Measurements from ENCODE around the gene RRP7A.

The RRP7A gene

DNA sequence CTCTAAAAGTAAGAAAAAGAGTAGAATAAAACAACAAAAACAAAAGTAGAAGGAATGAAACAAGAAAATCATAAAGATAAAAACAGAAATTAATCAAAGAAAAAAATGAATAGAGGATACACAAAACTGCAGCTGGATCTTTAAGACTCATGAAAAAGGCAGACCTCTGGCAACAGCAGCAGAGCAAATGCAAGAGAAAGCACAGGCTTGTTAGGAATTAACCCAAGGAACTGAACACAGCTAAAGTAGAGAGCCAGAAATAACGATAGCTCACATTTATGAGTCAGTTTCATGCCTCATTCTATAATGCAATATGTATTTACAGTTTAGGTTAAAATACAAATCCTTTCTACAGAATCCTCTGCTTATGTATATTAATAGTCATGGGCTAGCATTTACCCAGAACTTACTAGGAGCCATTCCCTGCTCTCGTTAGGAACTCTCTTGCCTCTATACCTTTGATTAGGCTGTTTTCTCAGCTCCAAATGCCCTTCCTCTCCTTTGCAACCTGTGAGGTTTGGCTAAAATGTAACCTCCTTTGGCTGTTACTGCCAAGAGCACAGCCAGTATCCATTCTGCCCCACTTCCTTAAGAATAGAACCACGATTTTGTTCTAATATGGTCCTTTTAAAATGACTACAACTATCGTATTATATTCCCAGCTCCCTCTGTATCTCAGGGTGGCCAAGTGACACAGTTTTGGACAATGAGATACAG is 49.1 kb downstream of the RRP7A start:
- Histone ChIP-seq H2AK5ac (ENCODE audit: low read length, severe bottlenecking) (no peak overlapping the region), H2AFZ (ENCODE audit: low read depth, low read length) (no peak overlapping the region), H2BK5ac (ENCODE audit: low read depth, low read length, poor library complexity, severe bottlenecking) (no peak overlapping the region), H3K4ac (ENCODE audit: low read depth in 1 of 2, low read length in 2 of 2) (no peak overlapping the region), H2BK120ac (ENCODE audit: low read depth, low read length) (no peak overlapping the region), H3K23ac (ENCODE audit: low read length in 2 of 2) (no peak overlapping the region), H3K36me3 (ENCODE audit: control insufficient read depth in 1 of 2, insufficient read depth in 2 of 2, low read depth in 1 of 2, low read length in 2 of 2) (no peaks in the 10 kb centered on the region), H3K4me2 (ENCODE audit: low read length, poor library complexity, severe bottlenecking) (no peak overlapping the region), H4K91ac (ENCODE audit: low read length) (no peak overlapping the region), H3K79me1 (replicated peaks; ENCODE audit: low read length, poor library complexity, severe bottlenecking) (no peaks in the 10 kb centered on the region), H3K4me3 (ENCODE audit: insufficient read depth in 1 of 2, low read depth in 1 of 2, low read length in 2 of 2) (peak overlapping the region in 1 of 2 experiments; percentile 41), H3K9ac (ENCODE audit: low read length) (peak overlapping the region; percentile 31), H3K27ac (ENCODE audit: low read length, poor library complexity, severe bottlenecking) (no peak overlapping the region), H3K18ac (ENCODE audit: low read depth in 1 of 2, low read length in 2 of 2) (no peak overlapping the region), H3K4me1 (ENCODE audit: control insufficient read depth, insufficient read depth, low read depth, low read length) (peaks cover 3% of the 10 kb centered on the region), H3K9me3 (ENCODE audit: control insufficient read depth, low read length) (no peaks in the 10 kb centered on the region), H2BK12ac (ENCODE audit: low read length in 2 of 2) (no peak overlapping the region), H2BK15ac (ENCODE audit: low read depth, poor library complexity, severe bottlenecking) (no peak overlapping the region), H4K8ac (ENCODE audit: low read length) (no peak overlapping the region), H3K27me3 (ENCODE audit: control insufficient read depth in 1 of 2, insufficient read depth in 1 of 2, low read length in 2 of 2) (peaks cover 21 to 38% of the 10 kb centered on the region in 2 experiments), H3K14ac (ENCODE audit: low read length in 2 of 2) (no peak overlapping the region)
- DNase-seq, result no peak
- 66% methylated on average over 3 of the region's 4 CpGs for WGBS

DNA sequence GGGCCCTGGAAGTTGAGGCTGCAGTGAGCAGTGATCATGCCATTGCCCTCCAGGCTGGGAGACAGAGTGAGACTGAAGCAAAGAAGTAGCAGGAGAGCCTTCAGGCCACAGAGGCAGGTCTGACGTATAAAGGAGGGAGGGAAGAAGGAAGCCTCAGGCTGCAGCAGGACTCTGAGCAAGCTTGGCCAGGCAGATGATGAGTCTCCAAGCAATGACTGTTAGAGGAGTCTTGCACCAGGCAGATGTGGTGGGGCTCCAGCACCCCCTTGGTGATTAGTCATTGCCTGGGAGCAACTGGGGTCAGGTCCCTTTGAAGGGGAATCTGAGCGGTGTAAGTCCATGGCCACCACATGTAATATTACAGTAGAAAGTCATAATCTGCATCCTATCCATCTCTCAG is 50.8 kb downstream of the RRP7A start:
- Histone ChIP-seq H2BK120ac (ENCODE audit: low read depth, low read length) (no peak overlapping the region), H3K9me3 (ENCODE audit: control insufficient read depth, low read length) (no peaks in the 10 kb centered on the region), H2BK5ac (ENCODE audit: low read depth, low read length, poor library complexity, severe bottlenecking) (no peak overlapping the region), H3K14ac (ENCODE audit: low read length in 2 of 2) (peak overlapping the region in 1 of 2 experiments; percentile 48), H3K36me3 (ENCODE audit: control insufficient read depth in 1 of 2, insufficient read depth in 2 of 2, low read depth in 1 of 2, low read length in 2 of 2) (no peaks in the 10 kb centered on the region), H3K79me1 (replicated peaks; ENCODE audit: low read length, poor library complexity, severe bottlenecking) (no peaks in the 10 kb centered on the region), H3K27ac (ENCODE audit: low read length, poor library complexity, severe bottlenecking) (no peak overlapping the region), H2AK5ac (ENCODE audit: low read length, severe bottlenecking) (no peak overlapping the region), H3K23ac (ENCODE audit: low read length in 2 of 2) (peak overlapping the region in 1 of 2 experiments; percentile 59), H4K91ac (ENCODE audit: low read length) (no peak overlapping the region), H2AFZ (ENCODE audit: low read depth, low read length) (peak overlapping the region; percentile 23), H3K4me1 (ENCODE audit: control insufficient read depth, insufficient read depth, low read depth, low read length) (peaks cover 3% of the 10 kb centered on the region), H3K18ac (ENCODE audit: low read depth in 1 of 2, low read length in 2 of 2) (no peak overlapping the region), H3K4me3 (ENCODE audit: insufficient read depth in 1 of 2, low read depth in 1 of 2, low read length in 2 of 2) (no peak overlapping the region), H4K8ac (ENCODE audit: low read length) (no peak overlapping the region), H3K4ac (ENCODE audit: low read depth in 1 of 2, low read length in 2 of 2) (no peak overlapping the region), H3K27me3 (ENCODE audit: control insufficient read depth in 1 of 2, insufficient read depth in 1 of 2, low read length in 2 of 2) (peaks cover 14 to 33% of the 10 kb centered on the region in 2 experiments), H3K4me2 (ENCODE audit: low read length, poor library complexity, severe bottlenecking) (no peak overlapping the region), H2BK15ac (ENCODE audit: low read depth, poor library complexity, severe bottlenecking) (no peak overlapping the region), H3K9ac (ENCODE audit: low read length) (no peak overlapping the region), H2BK12ac (ENCODE audit: low read length in 2 of 2) (no peak overlapping the region)
- WGBS, result 82% methylated on average over 1 of the region's 2 CpGs
- peak; percentile 1 for DNase-seq

DNA sequence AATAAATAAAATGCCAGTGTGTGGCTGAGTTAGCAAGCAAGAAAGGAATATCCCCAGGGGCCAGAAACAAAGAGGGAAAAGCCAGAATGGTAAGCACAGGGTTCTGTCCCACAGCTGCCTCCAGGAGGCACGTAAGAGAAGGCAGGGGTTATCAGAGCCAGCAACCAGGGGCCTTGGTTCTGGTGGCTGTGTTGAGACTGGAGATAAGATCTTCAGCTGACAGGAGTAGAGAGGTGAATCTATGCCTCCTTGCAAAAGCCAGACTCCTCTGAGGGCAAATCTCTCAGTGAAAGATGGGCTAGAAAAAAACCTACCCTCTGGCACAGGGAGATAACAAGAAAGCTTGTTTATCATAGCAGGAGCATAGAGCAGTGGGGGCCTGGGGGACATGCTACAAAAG is 57.6 kb downstream of the RRP7A start:
- Histone ChIP-seq H3K4me2 (ENCODE audit: low read length, poor library complexity, severe bottlenecking) (no peak overlapping the region), H3K27me3 (ENCODE audit: control insufficient read depth in 1 of 2, insufficient read depth in 1 of 2, low read length in 2 of 2) (peaks cover 28 to 64% of the 10 kb centered on the region in 2 experiments), H3K14ac (ENCODE audit: low read length in 2 of 2) (no peak overlapping the region), H3K27ac (ENCODE audit: low read length, poor library complexity, severe bottlenecking) (no peak overlapping the region), H2AFZ (ENCODE audit: low read depth, low read length) (no peak overlapping the region), H3K4ac (ENCODE audit: low read depth in 1 of 2, low read length in 2 of 2) (no peak overlapping the region), H3K18ac (ENCODE audit: low read depth in 1 of 2, low read length in 2 of 2) (no peak overlapping the region), H4K91ac (ENCODE audit: low read length) (no peak overlapping the region), H4K8ac (ENCODE audit: low read length) (no peak overlapping the region), H2AK5ac (ENCODE audit: low read length, severe bottlenecking) (no peak overlapping the region), H3K79me1 (replicated peaks; ENCODE audit: low read length, poor library complexity, severe bottlenecking) (no peaks in the 10 kb centered on the region), H3K4me3 (ENCODE audit: insufficient read depth in 1 of 2, low read depth in 1 of 2, low read length in 2 of 2) (no peak overlapping the region), H2BK15ac (ENCODE audit: low read depth, poor library complexity, severe bottlenecking) (no peak overlapping the region), H3K36me3 (ENCODE audit: control insufficient read depth in 1 of 2, insufficient read depth in 2 of 2, low read depth in 1 of 2, low read length in 2 of 2) (no peaks in the 10 kb centered on the region), H3K9ac (ENCODE audit: low read length) (no peak overlapping the region), H3K4me1 (ENCODE audit: control insufficient read depth, insufficient read depth, low read depth, low read length) (no peaks in the 10 kb centered on the region), H2BK12ac (ENCODE audit: low read length in 2 of 2) (no peak overlapping the region), H2BK5ac (ENCODE audit: low read depth, low read length, poor library complexity, severe bottlenecking) (no peak overlapping the region), H3K9me3 (ENCODE audit: control insufficient read depth, low read length) (no peaks in the 10 kb centered on the region), H3K23ac (ENCODE audit: low read length in 2 of 2) (no peak overlapping the region), H2BK120ac (ENCODE audit: low read depth, low read length) (no peak overlapping the region)
- no peak for DNase-seq
- 2% methylated on average over 1 of the region's 1 CpG for WGBS

DNA sequence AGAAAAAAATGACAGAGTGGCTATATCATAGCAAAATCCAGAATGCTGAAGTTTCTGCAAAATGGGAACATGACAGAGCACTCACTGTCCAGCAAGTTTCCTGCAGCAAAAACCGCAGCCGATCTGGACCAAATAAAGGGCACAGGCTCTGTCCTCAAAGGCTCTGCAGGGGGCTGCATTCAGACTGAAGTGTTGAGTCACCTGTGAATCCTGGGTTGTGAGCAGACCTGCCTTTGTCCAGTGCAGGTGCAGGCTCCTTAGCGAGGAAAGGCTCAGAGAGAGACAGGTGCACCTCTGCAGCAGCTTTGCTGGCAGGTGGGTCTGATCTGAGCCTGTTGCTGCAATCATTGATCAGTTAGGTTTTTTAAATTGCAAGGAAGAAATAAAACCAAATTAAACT is 58.1 kb downstream of the RRP7A start:
- H3K9me3 ChIP-seq (ENCODE audit: control insufficient read depth, low read length), result no peaks in the 10 kb centered on the region
- DNase-seq, result no peak
- no peak overlapping the region for H2BK12ac ChIP-seq (ENCODE audit: low read length in 2 of 2)
- no peak overlapping the region for H2AFZ ChIP-seq (ENCODE audit: low read depth, low read length)
- no peaks in the 10 kb centered on the region for H3K4me1 ChIP-seq (ENCODE audit: control insufficient read depth, insufficient read depth, low read depth, low read length)
- H3K4me2 ChIP-seq (ENCODE audit: low read length, poor library complexity, severe bottlenecking), result no peak overlapping the region
- WGBS, result 72% methylated on average over 3 of the region's 3 CpGs
- no peak overlapping the region for H3K4me3 ChIP-seq (ENCODE audit: insufficient read depth in 1 of 2, low read depth in 1 of 2, low read length in 2 of 2)
- no peaks in the 10 kb centered on the region for H3K79me1 ChIP-seq (replicated peaks; ENCODE audit: low read length, poor library complexity, severe bottlenecking)
- H2AK5ac ChIP-seq (ENCODE audit: low read length, severe bottlenecking), result no peak overlapping the region
- no peaks in the 10 kb centered on the region for H3K36me3 ChIP-seq (ENCODE audit: control insufficient read depth in 1 of 2, insufficient read depth in 2 of 2, low read depth in 1 of 2, low read length in 2 of 2)
- H3K27ac ChIP-seq (ENCODE audit: low read length, poor library complexity, severe bottlenecking), result no peak overlapping the region
- H2BK120ac ChIP-seq (ENCODE audit: low read depth, low read length), result no peak overlapping the region
- no peak overlapping the region for H4K8ac ChIP-seq (ENCODE audit: low read length)
- H3K14ac ChIP-seq (ENCODE audit: low read length in 2 of 2), result no peak overlapping the region
- H3K27me3 ChIP-seq (ENCODE audit: control insufficient read depth in 1 of 2, insufficient read depth in 1 of 2, low read length in 2 of 2), result peaks cover 28 to 68% of the 10 kb centered on the region in 2 experiments
- H3K18ac ChIP-seq (ENCODE audit: low read depth in 1 of 2, low read length in 2 of 2), result no peak overlapping the region
- H3K4ac ChIP-seq (ENCODE audit: low read depth in 1 of 2, low read length in 2 of 2), result no peak overlapping the region
- no peak overlapping the region for H2BK5ac ChIP-seq (ENCODE audit: low read depth, low read length, poor library complexity, severe bottlenecking)
- no peak overlapping the region for H2BK15ac ChIP-seq (ENCODE audit: low read depth, poor library complexity, severe bottlenecking)
- H3K23ac ChIP-seq (ENCODE audit: low read length in 2 of 2), result no peak overlapping the region
- H4K91ac ChIP-seq (ENCODE audit: low read length), result no peak overlapping the region
- no peak overlapping the region for H3K9ac ChIP-seq (ENCODE audit: low read length)

Data from mesenchymal stem cell (in vitro differentiated cells and primary cell).